ENCODE results near the gene EIF3D. TPM values are rescaled to one million over a fixed set of nuclear protein-coding genes. Genes with fewer than 3 reads are reported as not detected.

EIF3D gene
- polyA plus RNA-seq, 1 donor = 215 TPM

DNA sequence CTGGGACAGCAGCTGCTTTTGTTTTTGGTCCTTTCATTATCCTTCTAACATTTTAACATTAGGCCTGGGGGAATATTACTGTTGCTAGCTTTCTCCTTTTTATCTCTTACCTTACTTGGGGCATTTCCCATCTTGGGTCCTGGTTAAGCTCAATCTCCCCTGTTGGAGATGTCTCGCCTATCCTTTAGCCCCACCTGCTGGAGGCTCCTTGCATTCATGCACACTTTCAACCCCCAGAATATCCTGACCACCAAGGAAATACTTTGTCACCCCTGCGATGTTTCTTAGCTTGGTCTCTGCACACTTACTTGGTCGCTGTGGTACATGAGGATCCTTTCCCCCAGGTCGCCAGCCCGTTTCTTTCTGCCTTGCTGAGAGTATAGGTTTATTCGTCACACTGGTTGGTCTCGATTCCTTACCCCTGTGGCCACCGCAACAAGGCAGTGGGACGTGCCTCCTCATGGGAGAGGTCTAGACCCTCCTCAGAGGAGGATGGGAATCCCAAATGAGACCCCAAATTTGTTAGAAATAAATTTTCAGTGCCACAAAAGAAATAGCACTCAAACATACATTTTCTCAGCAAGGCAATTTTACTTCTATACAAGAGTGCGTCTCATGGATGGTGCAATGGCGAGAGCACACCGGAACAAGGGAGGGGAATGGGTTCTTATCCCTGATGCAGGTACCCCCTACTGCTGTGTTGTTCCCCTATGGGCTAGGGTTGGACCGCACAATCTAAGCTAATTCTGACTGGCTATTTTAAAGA, 42.2 kb downstream of the EIF3D start:
- DNase-seq = no peak
- WGBS (ENCODE audit: insufficient coverage, low lambda C conversion rate) = 60% methylated on average over 1 of the region's 13 CpGs
- H3K36me3 ChIP-seq (ENCODE audit: control insufficient read depth, insufficient read depth, low read length) = peaks cover 27% of the 10 kb centered on the region

DNA sequence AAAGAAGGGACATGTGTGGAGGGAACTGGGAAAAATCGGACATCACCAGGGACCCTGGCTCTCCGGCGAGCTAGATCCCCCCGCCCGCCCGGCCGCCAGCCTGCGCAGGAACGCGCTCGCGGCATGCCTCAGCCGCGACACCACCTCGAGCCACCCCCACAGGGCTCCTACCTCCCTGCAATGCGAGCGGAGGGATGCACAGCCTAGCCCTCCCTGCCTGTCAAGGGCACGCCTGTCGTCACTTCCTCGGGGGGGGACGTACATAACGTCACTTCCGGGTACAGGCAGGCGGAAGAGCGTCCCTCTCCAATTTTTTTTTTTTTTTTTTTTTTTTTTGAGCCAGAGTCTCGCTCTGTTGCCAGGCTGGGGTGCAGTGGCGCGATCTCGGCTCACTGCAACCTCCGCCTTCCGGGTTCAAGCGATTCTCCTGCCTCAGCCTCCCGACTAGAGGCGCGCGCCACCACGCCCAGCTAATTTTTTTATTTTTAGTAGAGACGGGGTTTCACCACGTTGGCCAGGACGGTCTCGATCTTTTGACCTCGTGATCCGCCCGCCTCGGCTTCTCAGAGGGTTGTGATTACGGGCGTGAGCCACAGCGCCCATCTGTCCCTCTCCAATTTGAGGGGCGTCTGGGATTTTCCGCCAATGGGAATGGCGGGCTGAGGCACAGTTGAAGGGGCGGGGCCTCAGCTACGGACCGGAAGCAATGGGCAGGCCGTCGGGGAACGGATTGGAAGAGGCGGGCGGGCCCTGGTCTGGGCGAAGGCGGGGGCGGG, 47.4 kb downstream of the EIF3D start, which contains the start of gene TXN2:
Gene TXN2 (minus strand): TSS at position 248 of the 776 bp plus-strand sequence. CDS start 803 bp downstream, outside the sequence.
- Histone ChIP-seq H3K4me3 (ENCODE audit: low read length) (peak within 1 kb of the TSS; percentile 82), H3K9me3 (ENCODE audit: control insufficient read depth, low read depth, low read length) (no peaks in the 10 kb centered on the region), H3K27ac (ENCODE audit: low read length) (peak within 1 kb of the TSS; percentile 98), H3K4me1 (ENCODE audit: control insufficient read depth, insufficient read depth, low read length) (peaks cover 9% of the 10 kb centered on the region), H3K36me3 (ENCODE audit: control insufficient read depth, insufficient read depth, low read length) (peaks cover 34% of the 10 kb centered on the region), H3K27me3 (ENCODE audit: control insufficient read depth, insufficient read depth, low read length) (no peaks in the 10 kb centered on the region)
- no CpG with 5 or more reads among the region's 62 CpGs for WGBS (ENCODE audit: insufficient coverage, low lambda C conversion rate)
- peak; percentile 96 to 97 for DNase-seq

More for the DNA sequence above, 42.2 kb downstream of the EIF3D start:
- no peaks in the 10 kb centered on the region for H3K27me3 ChIP-seq (ENCODE audit: control insufficient read depth, insufficient read depth, low read length)
- H3K4me3 ChIP-seq (ENCODE audit: low read length) = no peak overlapping the region
- no peaks in the 10 kb centered on the region for H3K4me1 ChIP-seq (ENCODE audit: control insufficient read depth, insufficient read depth, low read length)
- H3K9me3 ChIP-seq (ENCODE audit: control insufficient read depth, low read depth, low read length) = peaks cover 4% of the 10 kb centered on the region
- H3K27ac ChIP-seq (ENCODE audit: low read length) = no peak overlapping the region

DNA sequence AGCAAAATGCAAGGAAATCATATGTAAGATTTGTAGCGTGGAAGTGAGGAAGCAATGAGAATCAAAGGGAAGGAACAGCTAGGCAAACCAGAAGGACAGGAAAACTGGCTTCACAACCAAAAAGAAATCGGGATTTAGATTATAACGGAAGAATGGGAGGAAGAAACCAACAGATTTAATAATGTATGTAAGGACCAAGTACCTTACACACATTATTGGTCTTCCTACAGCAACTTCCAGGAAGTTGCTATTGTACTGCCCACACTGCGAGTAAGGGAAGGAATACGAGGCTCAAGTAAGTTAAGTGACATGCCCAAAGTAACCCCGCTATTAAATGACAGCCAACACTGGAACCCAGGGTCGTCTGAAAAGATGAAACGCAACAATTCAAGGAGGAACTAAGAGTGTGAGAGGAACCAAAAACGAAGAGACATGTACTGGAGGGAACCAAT, 48.0 kb downstream of the EIF3D start:
- Histone ChIP-seq H3K4me1 (ENCODE audit: control insufficient read depth, insufficient read depth, low read length) (peaks cover 9% of the 10 kb centered on the region), H3K36me3 (ENCODE audit: control insufficient read depth, insufficient read depth, low read length) (peaks cover 35% of the 10 kb centered on the region), H3K27ac (ENCODE audit: low read length) (peak overlapping the region; percentile 98), H3K9me3 (ENCODE audit: control insufficient read depth, low read depth, low read length) (no peaks in the 10 kb centered on the region), H3K4me3 (ENCODE audit: low read length) (peak overlapping the region; percentile 82), H3K27me3 (ENCODE audit: control insufficient read depth, insufficient read depth, low read length) (no peaks in the 10 kb centered on the region)
- WGBS (ENCODE audit: insufficient coverage, low lambda C conversion rate) = 27% methylated on average over 3 of the region's 9 CpGs
- no peak for DNase-seq

DNA sequence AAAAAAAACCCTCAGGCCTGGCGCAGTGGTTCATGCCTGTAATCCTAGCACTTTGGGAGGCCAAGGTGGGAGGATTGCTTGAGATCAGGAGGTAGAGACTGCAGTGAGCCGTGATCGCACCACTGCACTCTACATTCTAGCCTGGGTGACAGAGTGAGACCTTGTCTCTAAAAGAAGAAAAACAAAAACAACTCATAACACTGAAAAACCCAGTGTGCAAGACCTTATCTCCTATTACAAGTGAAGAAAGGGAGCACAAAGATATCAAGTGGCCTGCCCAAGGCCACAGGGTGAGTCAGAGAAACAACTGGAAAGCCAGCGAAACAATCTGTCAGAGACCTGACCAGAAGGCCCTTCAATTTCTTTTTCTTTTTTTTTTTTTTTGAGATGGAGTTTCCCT, 50.0 kb downstream of the EIF3D start:
- Histone ChIP-seq H3K4me1 (ENCODE audit: control insufficient read depth, insufficient read depth, low read length) (peaks cover 9% of the 10 kb centered on the region), H3K27me3 (ENCODE audit: control insufficient read depth, insufficient read depth, low read length) (no peaks in the 10 kb centered on the region), H3K9me3 (ENCODE audit: control insufficient read depth, low read depth, low read length) (no peaks in the 10 kb centered on the region), H3K36me3 (ENCODE audit: control insufficient read depth, insufficient read depth, low read length) (peaks cover 54% of the 10 kb centered on the region), H3K4me3 (ENCODE audit: low read length) (no peak overlapping the region), H3K27ac (ENCODE audit: low read length) (no peak overlapping the region)
- no CpG with 5 or more reads among the region's 4 CpGs for WGBS (ENCODE audit: insufficient coverage, low lambda C conversion rate)
- DNase-seq = no peak

DNA sequence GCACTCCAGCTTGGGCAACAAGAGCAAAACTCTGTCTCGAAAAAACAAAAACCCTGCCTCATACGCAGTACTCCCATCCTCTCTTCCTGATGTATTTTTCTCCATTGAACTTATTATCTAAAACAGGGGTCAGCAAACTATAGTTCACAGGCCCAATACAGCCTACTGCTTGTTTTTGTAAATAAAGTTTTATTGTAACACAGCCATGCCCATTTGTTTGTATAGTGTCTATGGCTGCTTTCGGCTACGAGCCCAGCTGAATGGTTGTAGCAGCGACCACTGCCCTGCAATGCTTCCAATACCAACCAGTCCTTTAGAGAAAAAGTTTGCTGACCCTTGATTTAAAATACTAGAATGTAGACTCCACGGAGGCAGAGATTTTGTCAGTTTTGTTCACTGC, 53.6 kb downstream of the EIF3D start:
- Histone ChIP-seq H3K36me3 (ENCODE audit: control insufficient read depth, insufficient read depth, low read length) (peaks cover 80% of the 10 kb centered on the region), H3K4me1 (ENCODE audit: control insufficient read depth, insufficient read depth, low read length) (peaks cover 3% of the 10 kb centered on the region), H3K27ac (ENCODE audit: low read length) (no peak overlapping the region), H3K9me3 (ENCODE audit: control insufficient read depth, low read depth, low read length) (no peaks in the 10 kb centered on the region), H3K27me3 (ENCODE audit: control insufficient read depth, insufficient read depth, low read length) (no peaks in the 10 kb centered on the region), H3K4me3 (ENCODE audit: low read length) (no peak overlapping the region)
- no CpG with 5 or more reads among the region's 6 CpGs for WGBS (ENCODE audit: insufficient coverage, low lambda C conversion rate)
- DNase-seq = no peak

DNA sequence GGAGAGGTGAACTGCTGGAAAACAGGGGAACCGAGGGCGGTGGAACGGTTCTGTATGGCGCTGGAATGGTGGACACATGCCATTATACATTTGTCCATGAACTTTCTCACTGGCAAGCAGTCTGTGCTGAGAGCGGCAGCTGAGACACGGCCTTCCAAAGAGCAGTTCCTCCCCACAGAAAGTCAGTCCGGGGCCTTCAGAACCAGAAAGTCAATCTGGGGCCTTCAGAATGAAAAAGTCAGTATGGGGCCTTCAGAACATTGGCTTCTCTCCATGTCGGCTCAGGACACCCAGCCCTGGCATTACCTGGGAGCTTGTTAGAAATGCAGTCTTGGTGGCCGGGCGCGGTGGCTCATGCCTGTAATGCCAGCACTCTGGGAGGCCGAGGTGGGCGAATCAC, 56.3 kb downstream of the EIF3D start:
- Histone ChIP-seq H3K4me3 (ENCODE audit: low read length) (no peak overlapping the region), H3K4me1 (ENCODE audit: control insufficient read depth, insufficient read depth, low read length) (peaks cover 3% of the 10 kb centered on the region), H3K27ac (ENCODE audit: low read length) (no peak overlapping the region), H3K27me3 (ENCODE audit: control insufficient read depth, insufficient read depth, low read length) (no peaks in the 10 kb centered on the region), H3K9me3 (ENCODE audit: control insufficient read depth, low read depth, low read length) (no peaks in the 10 kb centered on the region), H3K36me3 (ENCODE audit: control insufficient read depth, insufficient read depth, low read length) (peaks cover 67% of the 10 kb centered on the region)
- no peak for DNase-seq
- WGBS (ENCODE audit: insufficient coverage, low lambda C conversion rate) = 100% methylated on average over 2 of the region's 13 CpGs

DNA sequence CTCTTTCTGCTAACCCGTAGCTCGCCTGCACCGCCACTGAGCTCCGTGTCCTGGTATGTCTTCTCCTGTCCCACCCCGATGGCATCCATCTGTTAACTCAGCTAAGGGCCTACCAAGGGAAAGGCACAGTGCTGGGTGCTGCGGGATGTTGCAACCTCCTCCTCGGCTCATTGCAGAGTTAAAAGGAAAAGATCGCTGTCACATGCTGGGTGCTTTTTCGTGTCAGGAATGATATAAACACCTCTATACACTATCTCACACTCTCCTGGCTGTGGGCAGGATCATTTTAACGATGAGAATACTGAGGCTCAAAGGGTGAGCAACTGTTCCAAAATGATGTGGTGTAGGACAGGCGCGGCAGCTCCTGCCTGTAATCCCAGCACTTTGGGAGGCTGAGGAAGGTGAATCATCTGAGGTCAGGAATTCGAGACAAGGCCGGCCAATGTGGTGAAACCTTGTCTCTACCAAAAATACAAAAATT, 57.6 kb downstream of the EIF3D start:
- H3K36me3 ChIP-seq (ENCODE audit: control insufficient read depth, insufficient read depth, low read length) = peaks cover 68% of the 10 kb centered on the region
- no peaks in the 10 kb centered on the region for H3K27me3 ChIP-seq (ENCODE audit: control insufficient read depth, insufficient read depth, low read length)

DNA sequence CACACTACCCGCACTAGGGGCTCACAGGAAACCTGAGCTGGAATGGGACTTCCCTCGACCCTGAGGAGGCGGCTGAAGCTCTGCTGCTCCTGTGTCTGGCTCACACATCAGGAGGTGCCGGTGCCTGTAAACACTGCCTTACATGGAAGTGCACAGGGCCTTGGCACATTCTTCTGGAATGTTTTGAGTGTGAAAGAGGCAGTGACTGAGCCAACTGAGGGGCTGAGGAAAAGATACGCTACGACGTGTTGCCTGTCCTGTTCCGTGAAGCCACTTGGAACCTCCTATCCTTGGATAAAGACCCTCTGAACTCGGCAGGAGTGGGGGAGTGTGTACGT, 58.0 kb downstream of the EIF3D start:
- DNase-seq = peak in 1 of 2 donors; percentile 10
- Histone ChIP-seq H3K9me3 (ENCODE audit: control insufficient read depth, low read depth, low read length) (no peaks in the 10 kb centered on the region), H3K4me1 (ENCODE audit: control insufficient read depth, insufficient read depth, low read length) (peaks cover 3% of the 10 kb centered on the region), H3K27ac (ENCODE audit: low read length) (peak overlapping the region; percentile 5), H3K36me3 (ENCODE audit: control insufficient read depth, insufficient read depth, low read length) (peaks cover 68% of the 10 kb centered on the region), H3K27me3 (ENCODE audit: control insufficient read depth, insufficient read depth, low read length) (no peaks in the 10 kb centered on the region), H3K4me3 (ENCODE audit: low read length) (no peak overlapping the region)
- no CpG with 5 or more reads among the region's 10 CpGs for WGBS (ENCODE audit: insufficient coverage, low lambda C conversion rate)

More for the DNA sequence above, 57.6 kb downstream of the EIF3D start:
- Histone ChIP-seq H3K9me3 (ENCODE audit: control insufficient read depth, low read depth, low read length) (no peaks in the 10 kb centered on the region), H3K4me1 (ENCODE audit: control insufficient read depth, insufficient read depth, low read length) (peaks cover 3% of the 10 kb centered on the region), H3K27ac (ENCODE audit: low read length) (no peak overlapping the region), H3K4me3 (ENCODE audit: low read length) (no peak overlapping the region)
- DNase-seq = no peak
- WGBS (ENCODE audit: insufficient coverage, low lambda C conversion rate) = no CpG with 5 or more reads among the region's 14 CpGs

DNA sequence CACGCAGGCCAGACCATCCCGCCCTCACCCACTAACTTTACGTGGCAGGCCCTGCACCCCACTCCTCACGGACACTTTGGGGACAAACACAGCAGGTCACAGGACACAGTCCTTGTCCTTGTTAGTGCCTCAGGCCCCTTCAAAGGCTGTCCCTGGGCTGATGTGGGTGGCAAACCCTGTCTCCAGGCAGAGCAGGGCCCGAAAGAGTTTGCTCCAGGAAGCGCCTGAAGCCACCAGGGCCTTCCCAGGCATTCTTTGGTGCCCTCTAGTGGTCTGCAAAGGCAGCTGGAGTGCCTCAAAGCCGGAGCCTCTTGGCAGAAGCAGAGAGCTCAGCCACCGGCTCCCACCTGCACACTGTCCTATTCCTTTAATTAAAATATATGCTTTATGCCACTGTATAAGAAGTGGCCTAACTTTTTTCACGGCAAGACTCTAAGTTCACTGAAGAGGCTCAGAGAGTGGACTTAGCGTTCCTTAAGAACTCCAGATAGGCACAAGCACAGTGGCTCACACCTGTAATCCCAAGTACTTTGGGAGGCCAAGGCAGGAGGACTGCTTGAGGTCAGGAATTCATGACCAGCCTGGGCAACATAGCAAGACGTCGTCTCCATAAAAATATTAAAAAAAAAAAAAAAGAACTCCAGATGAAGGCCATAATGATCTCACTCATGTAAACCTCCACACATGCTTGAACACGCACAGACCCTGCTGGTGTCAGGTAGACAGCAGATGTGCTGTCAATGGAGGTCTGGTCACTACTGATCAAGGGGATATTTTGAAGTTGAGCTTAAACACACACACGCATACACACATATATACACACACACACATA, 58.6 kb downstream of the EIF3D start:
- Histone ChIP-seq H3K36me3 (ENCODE audit: control insufficient read depth, insufficient read depth, low read length) (peaks cover 65% of the 10 kb centered on the region), H3K9me3 (ENCODE audit: control insufficient read depth, low read depth, low read length) (no peaks in the 10 kb centered on the region), H3K4me3 (ENCODE audit: low read length) (no peak overlapping the region), H3K4me1 (ENCODE audit: control insufficient read depth, insufficient read depth, low read length) (peaks cover 3% of the 10 kb centered on the region), H3K27ac (ENCODE audit: low read length) (peak overlapping the region; percentile 35), H3K27me3 (ENCODE audit: control insufficient read depth, insufficient read depth, low read length) (no peaks in the 10 kb centered on the region)
- DNase-seq = peak; percentile 77 to 80
- WGBS (ENCODE audit: insufficient coverage, low lambda C conversion rate) = no CpG with 5 or more reads among the region's 14 CpGs

Data from large intestine (tissue), 3 donors.